Mesendoderm (in vitro differentiated cells): ENCODE data around the gene PCDHA2.
"Not testable (repeated sequence)": the region's sequence is repeated elsewhere in the genome, so short reads cannot be mapped to it uniquely, and the experiment has no call there.

Experiments used
- DNase-seq: peaks from one replicate; pipeline ENCODE4 v3.0.0; 2013
- H2AK5ac ChIP-seq: 2 replicates; pipeline ENCODE4 v1.6.1; 2013; ENCODE audit warnings: low read length, inconsistent platforms
- H2BK120ac ChIP-seq: 2 replicates; pipeline ENCODE4 v1.6.1; 2013; ENCODE audit warnings: low read depth, mild to moderate bottlenecking, low read length, moderate library complexity, mixed read lengths
- H2BK15ac ChIP-seq: replicated peaks from 2 replicates; pipeline ENCODE4 v1.6.1; 2013; ENCODE audit warnings: low read depth, mild to moderate bottlenecking, moderate library complexity
- H2BK5ac ChIP-seq: 2 replicates; pipeline ENCODE4 v1.6.1; 2013; ENCODE audit warnings: low read length, inconsistent platforms
- H3K18ac ChIP-seq: 2 replicates; pipeline ENCODE4 v1.6.1; 2013; ENCODE audit warnings: mild to moderate bottlenecking, low read length, mixed read lengths
- H3K23ac ChIP-seq: one replicate; pipeline ENCODE4 v1.6.1; 2013; ENCODE audit warnings: low read length
- H3K27ac ChIP-seq: 2 replicates; pipeline ENCODE4 v1.5.1; 2013; ENCODE audit warnings: low read depth, mild to moderate bottlenecking, inconsistent platforms, low read length, moderate library complexity
- H3K27me3 ChIP-seq: 2 replicates; pipeline ENCODE4 v1.6.1; 2013; ENCODE audit warnings: low read length, control low read depth, mild to moderate bottlenecking, inconsistent platforms; ENCODE audit not compliant: insufficient read depth, poor library complexity
- H3K36me3 ChIP-seq: 2 replicates; pipeline ENCODE4 v1.6.1; 2013; ENCODE audit warnings: low read length, inconsistent platforms; ENCODE audit not compliant: control insufficient read depth, insufficient read depth
- H3K4ac ChIP-seq: one replicate; pipeline ENCODE4 v1.6.1; 2013; ENCODE audit warnings: low read depth, mild to moderate bottlenecking, low read length, moderate library complexity
- H3K4me1 ChIP-seq: 2 replicates; pipeline ENCODE4 v1.6.1; 2013; ENCODE audit warnings: low read depth, low read length, inconsistent platforms; ENCODE audit not compliant: control insufficient read depth
- H3K4me2 ChIP-seq: 2 replicates; pipeline ENCODE4 v1.6.1; 2013; ENCODE audit warnings: low read length
- H3K4me3 ChIP-seq: 2 replicates; pipeline ENCODE4 v1.5.1; 2013; ENCODE audit warnings: mild to moderate bottlenecking, low read length
- H3K56ac ChIP-seq: one replicate; pipeline ENCODE4 v1.6.1; 2013; ENCODE audit warnings: low read length
- H3K79me1 ChIP-seq: 2 replicates; pipeline ENCODE4 v1.6.1; 2013; ENCODE audit warnings: low read length, inconsistent platforms
- H3K79me2 ChIP-seq: 2 replicates; pipeline ENCODE4 v1.6.1; 2013; ENCODE audit warnings: mild to moderate bottlenecking, low read length; ENCODE audit not compliant: control insufficient read depth, insufficient read depth
- H3K9ac ChIP-seq: 2 replicates; pipeline ENCODE4 v1.6.1; 2013; ENCODE audit warnings: low read length, inconsistent platforms
- H4K5ac ChIP-seq: one replicate; pipeline ENCODE4 v1.6.1; 2013; ENCODE audit warnings: low read length
- H4K8ac ChIP-seq: one replicate; pipeline ENCODE4 v1.6.1; 2013; ENCODE audit warnings: low read depth, mild to moderate bottlenecking, control low read depth, low read length, moderate library complexity
- WGBS: extraction: QIAGEN DNeasy Blood & Tissue Kit; methylation state at CpG from one replicate; pipeline ENCODE4 v1.1.7; 2013; ENCODE audit warnings: low lambda C conversion rate, missing lambda C conversion rate; ENCODE audit not compliant: insufficient coverage; ENCODE audit errors: extremely low coverage; 5-methylcytosine and 5-hydroxymethylcytosine counted together

The PCDHA2 gene

DNA sequence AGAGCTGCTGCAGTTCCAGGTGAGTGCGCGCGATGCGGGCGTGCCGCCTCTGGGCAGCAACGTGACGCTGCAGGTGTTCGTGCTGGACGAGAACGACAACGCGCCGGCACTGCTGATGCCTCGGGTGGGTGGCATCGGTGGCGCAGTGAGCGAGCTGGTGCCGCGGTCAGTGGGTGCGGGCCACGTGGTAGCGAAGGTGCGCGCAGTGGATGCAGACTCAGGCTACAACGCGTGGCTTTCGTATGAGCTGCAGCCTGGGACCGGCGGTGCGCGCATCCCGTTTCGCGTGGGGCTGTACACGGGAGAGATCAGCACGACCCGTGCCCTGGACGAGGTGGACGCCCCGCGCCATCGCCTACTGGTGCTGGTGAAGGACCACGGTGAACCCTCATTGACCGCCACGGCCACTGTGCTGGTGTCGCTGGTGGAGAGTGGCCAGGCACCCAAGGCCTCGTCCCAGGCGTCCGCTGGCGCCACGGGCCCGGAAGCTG is 8.2 kb downstream of the PCDHA2 start:
- Histone ChIP-seq H4K8ac (no peak overlapping the region), H3K79me1 (no peaks in the 10 kb centered on the region), H3K27me3 (no peaks in the 10 kb centered on the region), H3K4me3 (no peak overlapping the region), H3K9ac (no peak overlapping the region), H2AK5ac (no peak overlapping the region), H3K4ac (no peak overlapping the region), H3K36me3 (no peaks in the 10 kb centered on the region), H2BK5ac (no peak overlapping the region), H3K56ac (no peak overlapping the region), H2BK15ac (no peak overlapping the region), H3K18ac (no peak overlapping the region), H3K79me2 (no peaks in the 10 kb centered on the region), H4K5ac (no peak overlapping the region), H3K27ac (no peak overlapping the region), H3K23ac (no peak overlapping the region), H3K4me1 (no peaks in the 10 kb centered on the region), H3K4me2 (no peak overlapping the region), H2BK120ac (no peak overlapping the region)
- WGBS = no CpG with 5 or more reads among the region's 53 CpGs
- DNase-seq = no peak

DNA sequence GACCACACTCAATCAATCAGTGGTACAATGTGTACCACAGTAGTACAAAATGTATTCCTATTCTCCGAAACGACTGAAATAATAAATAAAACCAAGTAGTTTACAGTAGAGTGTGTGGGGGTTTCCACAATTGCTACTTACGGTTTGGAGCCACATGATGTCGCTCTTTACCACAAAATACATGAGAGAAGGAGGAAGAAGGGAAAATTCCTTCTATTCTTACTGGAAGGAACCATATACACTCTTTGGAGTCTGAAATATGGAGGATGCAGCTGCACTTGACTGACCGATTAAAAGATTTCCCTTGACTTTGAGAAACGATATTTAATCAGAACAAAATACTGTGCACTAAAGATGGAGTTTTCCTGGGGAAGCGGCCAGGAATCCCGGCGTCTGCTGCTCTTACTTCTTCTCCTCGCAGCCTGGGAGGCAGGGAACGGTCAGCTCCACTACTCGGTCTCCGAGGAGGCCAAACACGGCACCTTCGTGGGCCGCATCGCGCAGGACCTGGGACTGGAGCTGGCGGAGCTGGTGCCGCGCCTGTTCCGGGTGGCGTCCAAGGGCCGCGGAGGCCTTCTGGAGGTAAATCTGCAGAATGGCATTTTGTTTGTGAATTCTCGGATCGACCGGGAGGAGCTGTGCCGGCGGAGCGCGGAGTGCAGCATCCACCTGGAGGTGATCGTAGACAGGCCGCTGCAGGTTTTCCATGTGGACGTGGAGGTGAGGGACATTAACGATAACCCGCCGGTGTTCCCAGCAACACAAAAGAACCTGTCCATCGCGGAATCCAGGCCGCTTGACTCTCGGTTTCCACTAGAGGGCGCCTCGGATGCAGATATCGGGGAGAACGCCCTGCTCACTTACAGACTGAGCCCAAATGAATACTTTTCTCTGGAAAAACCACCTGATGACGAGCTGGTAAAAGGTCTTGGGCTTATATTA is 12.5 kb downstream of the PCDHA2 start, which contains the start of gene PCDHA4:
PCDHA4 (plus strand) TSS at position 235 of the 942 bp plus-strand sequence.
- peak within 1 kb of the TSS; percentile 71 for H3K4me2 ChIP-seq
- H3K23ac ChIP-seq = no peak within 1 kb of the TSS
- no peak within 1 kb of the TSS for H2AK5ac ChIP-seq
- WGBS = no CpG with 5 or more reads among the region's 47 CpGs
- no peak within 1 kb of the TSS for H2BK5ac ChIP-seq
- peak within 1 kb of the TSS; percentile 95 for H3K56ac ChIP-seq
- H3K79me2 ChIP-seq = no peaks in the 10 kb centered on the region
- H3K4me1 ChIP-seq = no peaks in the 10 kb centered on the region
- no peak within 1 kb of the TSS for H4K8ac ChIP-seq
- H2BK120ac ChIP-seq = no peak within 1 kb of the TSS
- H4K5ac ChIP-seq = no peak within 1 kb of the TSS
- H3K4ac ChIP-seq = no peak within 1 kb of the TSS
- no peaks in the 10 kb centered on the region for H3K36me3 ChIP-seq
- peak within 1 kb of the TSS; percentile 75 for H3K4me3 ChIP-seq
- H3K27ac ChIP-seq = no peak within 1 kb of the TSS
- H3K18ac ChIP-seq = no peak within 1 kb of the TSS
- H3K27me3 ChIP-seq = no peaks in the 10 kb centered on the region
- H3K9ac ChIP-seq = peak within 1 kb of the TSS; percentile 90
- H2BK15ac ChIP-seq = no peak within 1 kb of the TSS
- no peaks in the 10 kb centered on the region for H3K79me1 ChIP-seq
- DNase-seq = peak; percentile 78

DNA sequence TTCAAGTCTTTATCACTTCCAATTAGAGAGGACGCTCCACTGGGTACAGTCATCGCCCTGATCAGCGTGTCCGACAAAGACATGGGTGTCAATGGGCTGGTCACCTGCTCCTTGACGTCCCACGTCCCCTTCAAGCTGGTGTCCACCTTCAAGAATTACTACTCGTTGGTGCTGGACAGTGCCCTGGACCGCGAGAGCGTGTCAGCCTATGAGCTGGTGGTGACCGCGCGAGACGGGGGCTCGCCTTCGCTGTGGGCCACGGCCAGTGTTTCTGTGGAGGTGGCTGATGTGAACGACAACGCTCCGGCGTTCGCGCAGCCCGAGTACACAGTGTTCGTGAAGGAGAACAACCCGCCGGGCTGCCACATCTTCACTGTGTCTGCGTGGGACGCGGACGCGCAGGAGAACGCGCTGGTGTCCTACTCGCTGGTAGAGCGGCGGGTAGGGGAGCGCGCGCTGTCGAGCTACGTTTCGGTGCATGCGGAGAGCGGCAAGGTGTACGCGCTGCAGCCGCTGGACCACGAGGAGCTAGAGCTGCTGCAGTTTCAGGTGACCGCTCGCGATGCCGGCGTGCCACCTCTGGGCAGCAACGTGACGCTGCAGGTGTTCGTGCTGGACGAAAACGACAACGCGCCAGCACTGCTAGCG is 13.7 kb downstream of the PCDHA2 start:
- WGBS = no CpG with 5 or more reads among the region's 62 CpGs
- H3K27ac ChIP-seq, H3K4me1 ChIP-seq, H3K9ac ChIP-seq, H3K23ac ChIP-seq, H3K79me2 ChIP-seq, H3K56ac ChIP-seq, H2BK15ac ChIP-seq, DNase-seq, H2BK120ac ChIP-seq, H4K5ac ChIP-seq, H3K79me1 ChIP-seq, H2AK5ac ChIP-seq, H3K27me3 ChIP-seq, H2BK5ac ChIP-seq, H3K18ac ChIP-seq, H3K4me3 ChIP-seq, H3K4me2 ChIP-seq, H3K36me3 ChIP-seq, H4K8ac ChIP-seq, H3K4ac ChIP-seq: not testable (repeated sequence)

DNA sequence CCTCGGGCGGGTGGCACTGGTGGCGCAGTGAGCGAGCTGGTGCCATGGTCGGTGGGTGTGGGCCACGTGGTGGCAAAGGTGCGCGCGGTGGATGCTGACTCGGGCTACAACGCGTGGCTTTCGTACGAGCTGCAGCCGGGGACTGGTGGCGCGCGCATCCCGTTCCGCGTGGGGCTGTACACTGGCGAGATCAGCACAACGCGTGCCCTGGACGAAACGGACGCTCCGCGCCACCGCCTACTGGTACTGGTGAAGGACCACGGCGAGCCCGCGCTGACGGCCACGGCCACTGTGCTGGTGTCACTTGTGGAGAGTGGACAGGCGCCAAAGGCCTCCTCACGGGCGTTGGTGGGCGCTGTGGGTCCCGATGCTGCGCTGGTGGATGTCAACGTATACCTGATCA is 14.2 kb downstream of the PCDHA2 start:
- Histone ChIP-seq H3K56ac (no peak overlapping the region), H2AK5ac (no peak overlapping the region), H4K5ac (no peak overlapping the region), H4K8ac (no peak overlapping the region), H3K4me2 (no peak overlapping the region), H3K36me3 (no peaks in the 10 kb centered on the region), H3K4me3 (no peak overlapping the region), H3K4ac (no peak overlapping the region), H3K27ac (no peak overlapping the region), H2BK15ac (no peak overlapping the region), H3K9ac (no peak overlapping the region), H2BK120ac (no peak overlapping the region), H3K27me3 (no peaks in the 10 kb centered on the region), H3K79me1 (no peaks in the 10 kb centered on the region), H3K4me1 (no peaks in the 10 kb centered on the region), H3K79me2 (no peaks in the 10 kb centered on the region), H2BK5ac (no peak overlapping the region), H3K18ac (no peak overlapping the region), H3K23ac (no peak overlapping the region)
- no CpG with 5 or more reads among the region's 43 CpGs for WGBS
- no peak for DNase-seq

DNA sequence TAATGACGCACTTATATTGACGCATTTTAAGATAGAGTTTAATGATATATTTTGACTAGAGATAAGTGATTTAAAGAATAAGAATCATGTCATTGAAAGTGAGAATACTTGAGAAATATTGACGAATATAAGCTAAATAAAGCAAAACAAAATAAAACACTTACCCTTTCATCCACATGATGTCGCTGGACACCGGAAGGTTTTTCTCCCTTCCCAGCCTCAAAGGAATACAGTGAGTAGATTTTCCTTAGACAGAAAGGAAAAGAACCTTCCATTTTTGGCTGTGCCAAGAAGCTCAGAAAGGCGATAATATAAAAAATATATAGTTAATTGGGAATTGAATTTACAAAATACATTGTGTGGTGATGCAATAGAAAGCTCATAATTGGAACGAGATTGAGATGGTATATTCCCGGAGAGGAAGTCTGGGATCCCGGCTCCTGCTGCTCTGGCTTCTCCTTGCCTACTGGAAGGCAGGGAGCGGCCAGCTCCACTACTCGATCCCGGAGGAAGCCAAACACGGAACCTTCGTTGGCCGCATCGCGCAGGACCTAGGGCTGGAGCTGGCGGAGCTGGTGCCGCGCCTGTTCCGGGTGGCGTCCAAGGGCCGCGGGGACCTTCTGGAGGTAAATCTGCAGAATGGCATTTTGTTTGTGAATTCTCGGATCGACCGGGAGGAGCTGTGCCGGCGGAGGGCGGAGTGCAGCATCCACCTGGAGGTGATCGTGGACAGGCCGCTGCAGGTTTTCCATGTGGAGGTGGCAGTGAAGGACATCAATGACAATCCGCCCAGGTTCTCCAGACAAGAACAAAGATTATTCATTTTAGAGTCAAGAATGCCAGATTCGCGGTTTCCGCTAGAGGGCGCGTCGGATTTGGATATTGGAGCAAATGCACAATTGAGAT is 27.0 kb downstream of the PCDHA2 start, which contains the start of gene PCDHA5:
PCDHA5 (plus strand) TSS at position 239 of the 906 bp plus-strand sequence.
- no peak within 1 kb of the TSS for H3K4ac ChIP-seq
- H2BK5ac ChIP-seq = no peak within 1 kb of the TSS
- no peak within 1 kb of the TSS for H3K27ac ChIP-seq
- no peaks in the 10 kb centered on the region for H3K36me3 ChIP-seq
- no peaks in the 10 kb centered on the region for H3K79me1 ChIP-seq
- no peak within 1 kb of the TSS for H4K5ac ChIP-seq
- H3K56ac ChIP-seq = no peak within 1 kb of the TSS
- DNase-seq = no peak
- 100% methylated on average over 2 of the region's 39 CpGs for WGBS
- no peak within 1 kb of the TSS for H2BK120ac ChIP-seq
- no peak within 1 kb of the TSS for H4K8ac ChIP-seq
- H3K79me2 ChIP-seq = no peaks in the 10 kb centered on the region
- H3K27me3 ChIP-seq = no peaks in the 10 kb centered on the region
- H2BK15ac ChIP-seq = no peak within 1 kb of the TSS
- no peaks in the 10 kb centered on the region for H3K4me1 ChIP-seq
- H3K18ac ChIP-seq = no peak within 1 kb of the TSS
- no peak within 1 kb of the TSS for H3K23ac ChIP-seq
- no peak within 1 kb of the TSS for H3K4me2 ChIP-seq
- no peak within 1 kb of the TSS for H2AK5ac ChIP-seq
- H3K4me3 ChIP-seq = no peak within 1 kb of the TSS
- no peak within 1 kb of the TSS for H3K9ac ChIP-seq
